Measurements from ENCODE around the gene TLR2. TPM values are rescaled to one million over a fixed set of nuclear protein-coding genes. Genes with fewer than 3 reads are reported as not detected.

Gene TLR2
- total and polyA plus RNA-seq, 10 of the 15 experiments (the other 5 are each of a cell fraction or from before 2014, with no cell fraction given) = under 0.01 to 0.19 (median 0.06) TPM; not detected in 4

DNA sequence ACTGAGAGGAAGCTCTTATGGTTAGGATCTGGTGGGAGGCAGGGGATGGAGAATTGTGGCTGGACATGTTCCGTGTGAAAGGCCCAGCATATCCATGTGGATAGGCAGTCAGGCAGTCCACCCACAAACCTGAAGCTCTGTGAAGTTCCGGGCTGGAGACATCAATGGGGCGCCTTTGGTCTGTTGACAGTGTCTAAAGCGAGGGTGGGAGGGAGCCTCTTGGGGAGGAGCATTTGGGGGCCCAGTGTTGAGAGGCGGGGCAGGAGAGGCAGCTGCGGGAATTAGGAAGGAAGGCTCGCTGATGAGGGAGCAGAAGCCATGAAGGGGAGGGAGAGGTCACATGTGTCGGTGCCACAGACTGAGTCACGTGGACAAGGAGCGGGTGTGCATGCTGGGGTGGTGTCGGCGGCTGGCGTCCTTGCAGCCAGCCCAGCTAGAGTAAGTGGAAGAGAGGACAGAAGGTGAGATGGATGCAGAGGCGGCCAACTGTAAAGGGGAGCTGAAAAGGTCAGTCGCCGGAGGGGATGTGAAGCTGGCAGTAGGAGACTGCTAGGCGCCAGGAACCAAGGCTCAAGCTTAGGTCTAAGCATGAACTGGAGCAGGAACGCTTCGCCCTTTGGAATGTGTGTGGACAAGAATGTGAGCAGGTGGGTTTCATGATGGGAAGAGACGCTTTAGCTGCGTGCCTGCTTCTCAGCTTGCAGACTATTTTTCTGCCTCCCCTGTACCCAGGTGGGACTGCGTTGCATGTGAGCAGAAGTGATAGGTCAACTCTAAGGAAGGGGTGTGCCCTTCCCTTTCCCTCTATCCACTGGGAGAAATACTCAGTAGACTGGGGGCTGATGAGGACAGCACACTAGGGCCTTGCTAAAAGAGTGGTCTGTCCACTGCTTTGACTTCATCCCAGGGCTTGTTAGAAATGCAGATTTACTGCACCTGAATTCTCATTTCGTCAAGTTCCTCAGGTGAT lies 44.0 kb upstream of the TLR2 start:
- DNase-seq (ENCODE audit: low read depth, low spot score) = no peak
- no peaks in the 10 kb centered on the region; the same call in 2 of the 3 replicates for H3K9me3 ChIP-seq (replicated peaks; ENCODE audit: control insufficient read depth, insufficient read depth, low read length)
- H3K4me3 ChIP-seq = no peak overlapping the region
- ChIA-PET POLR2A (no interaction called here), CTCF (interaction anchor here (1.0 to 1.9 kb wide), 3 partner anchors 294 to 557 kb away, joined by 3 to 7 read pairs (median 3); no protein-coding TSS in a partner anchor), SMC1A (ENCODE audit: uncharacterized antibody, unreplicated experiment) (interaction anchor here (0.6 to 0.8 kb wide), 3 partner anchors 286 to 782 kb away, joined by 3 read pairs; no protein-coding TSS in a partner anchor), RAD21 (ENCODE audit: unreplicated experiment) (interaction anchor here (7.1 kb wide), 1 partner anchor 295 kb away, joined by 77 read pairs; the partner anchor contains the start of gene MND1)
- no peak overlapping the region for H3K4me2 ChIP-seq (ENCODE audit: control insufficient read depth, insufficient read depth)
- peak; percentile 4; the same call in 1 of the 3 replicates for ATAC-seq
- H3K36me3 ChIP-seq (ENCODE audit: control insufficient read depth in 2 of 2, insufficient read depth in 2 of 2, low read length in 1 of 2) = peaks cover 11 to 15% of the 10 kb centered on the region in 2 experiments; a peak in 3 of 4 replicates
- H3K79me2 ChIP-seq (ENCODE audit: control insufficient read depth, insufficient read depth, low read length) = no peaks in the 10 kb centered on the region
- 0 out of 2 replicates have a peak, but pooled peaks cover 3% of the 10 kb centered on the region for H4K20me1 ChIP-seq (ENCODE audit: control insufficient read depth, insufficient read depth)
- peaks cover 6% of the 10 kb centered on the region; the same call in 1 of the 2 replicates for H3K4me1 ChIP-seq (ENCODE audit: control insufficient read depth, insufficient read depth, low read length)
- FAIRE-seq = no peak
- no peaks in the 10 kb centered on the region for H3K27me3 ChIP-seq (replicated peaks in 1 of 2; ENCODE audit: control insufficient read depth in 2 of 2, insufficient read depth in 2 of 2, low read length in 1 of 2)
- intact Hi-C loops (cut with micrococcal nuclease; ENCODE audit: unreplicated experiment) = loop anchor here (5.0 kb wide), 1 partner anchor 153 kb away; no protein-coding TSS in a partner anchor
- H3K27ac ChIP-seq (ENCODE audit: control insufficient read depth, insufficient read depth) = no peak overlapping the region
- BruUV-seq (replicated peaks) = no TSS peak
- no peak overlapping the region for H3K9ac ChIP-seq (ENCODE audit: control insufficient read depth, insufficient read depth, low read length)
- no peak overlapping the region for H2AFZ ChIP-seq (ENCODE audit: control insufficient read depth, low read depth, low read length)
- TF ChIP-seq PAX8 (IDR thresholded peaks at IDR 0.05) (no peak), TCF7 (IDR thresholded peaks at IDR 0.05; ENCODE audit: borderline replicate concordance) (no peak), EZH2 (IDR thresholded peaks at IDR 0.05; ENCODE audit: borderline replicate concordance, control insufficient read depth, low read depth, low read length) (no peak), RBBP5 (conservative IDR thresholded peaks at IDR 0.05) (no peak), USF1 (IDR thresholded peaks at IDR 0.05; ENCODE audit: borderline replicate concordance, extremely low read length, insufficient read depth, low read depth, low read length) (peak; percentile 48)
- in situ Hi-C loops (cut with MboI) = loop anchor here (10.0 kb wide), 1 partner anchor 495 kb away; no protein-coding TSS in a partner anchor
- 73% methylated on average over 23 of the region's 23 CpGs for WGBS (ENCODE audit: insufficient coverage, insufficient replicate concordance, low lambda C conversion rate, missing lambda C conversion rate)

All from GM12878 (cell line).